ENCODE data around the gene TSTD1. TPM values are rescaled to one million over a fixed set of nuclear protein-coding genes. Genes with fewer than 3 reads are reported as not detected.
A peak's percentile ranks its signal among the peaks of the same experiment; 100 is the strongest.

TSTD1 gene
- total and polyA plus RNA-seq, 10 of the 15 experiments (the other 5 are each of a cell fraction or from before 2014, with no cell fraction given): 33.3 to 145 (median 89.4) TPM

DNA sequence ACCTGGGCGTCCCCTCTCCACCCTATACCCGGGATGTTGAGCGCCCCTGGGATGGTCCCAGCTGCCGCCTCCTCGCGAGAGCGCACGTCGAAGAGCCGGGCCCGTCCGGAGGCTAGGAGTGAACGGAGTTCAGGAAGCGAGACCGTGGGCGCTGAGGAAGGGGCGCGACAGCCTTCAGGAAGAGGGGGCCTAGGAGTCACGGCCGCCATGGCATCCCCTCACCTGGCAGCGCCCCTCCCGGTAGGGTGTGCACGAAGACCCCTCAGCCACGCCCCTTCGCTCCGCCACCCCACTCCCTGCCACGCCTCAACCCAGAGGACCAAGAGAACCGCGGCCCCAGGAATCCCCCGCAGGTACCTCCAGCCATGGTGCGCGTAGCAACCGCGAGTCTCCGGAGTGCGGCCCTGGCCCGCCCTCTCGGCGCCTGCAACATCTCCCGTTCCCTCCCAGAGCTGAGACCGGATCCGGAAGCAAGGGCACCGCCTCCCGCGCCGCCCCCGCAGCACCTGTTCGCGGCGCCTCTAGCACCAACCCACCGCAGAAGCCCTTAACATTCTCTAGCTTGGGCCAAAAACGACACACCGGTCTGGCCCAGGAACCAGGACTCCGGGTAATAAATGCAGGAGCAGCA is at the start of gene TSTD1 (continued):
- TF ChIP-seq EP300 (IDR thresholded peaks at IDR 0.05; ENCODE audit: borderline replicate concordance in 1 of 2, control insufficient read depth in 1 of 2, low read depth in 2 of 2, low read length in 2 of 2): no peak
- no peak for TF ChIP-seq HDAC6 (IDR thresholded peaks at IDR 0.05; ENCODE audit: unreplicated experiment)
- TF ChIP-seq USF2 (IDR thresholded peaks at IDR 0.05; ENCODE audit: borderline replicate concordance, low read depth, low read length): no peak; the same call in 1 of the 2 replicates
- peak; percentile 89; the same call in 1 of the 2 replicates for TF ChIP-seq RB1 (IDR thresholded peaks at IDR 0.05; ENCODE audit: borderline replicate concordance)
- peak; percentile 78; the same call in 1 of the 2 replicates for TF ChIP-seq MTA3 (IDR thresholded peaks at IDR 0.05; ENCODE audit: borderline replicate concordance, low read length)
- TF ChIP-seq, protein P1, sequence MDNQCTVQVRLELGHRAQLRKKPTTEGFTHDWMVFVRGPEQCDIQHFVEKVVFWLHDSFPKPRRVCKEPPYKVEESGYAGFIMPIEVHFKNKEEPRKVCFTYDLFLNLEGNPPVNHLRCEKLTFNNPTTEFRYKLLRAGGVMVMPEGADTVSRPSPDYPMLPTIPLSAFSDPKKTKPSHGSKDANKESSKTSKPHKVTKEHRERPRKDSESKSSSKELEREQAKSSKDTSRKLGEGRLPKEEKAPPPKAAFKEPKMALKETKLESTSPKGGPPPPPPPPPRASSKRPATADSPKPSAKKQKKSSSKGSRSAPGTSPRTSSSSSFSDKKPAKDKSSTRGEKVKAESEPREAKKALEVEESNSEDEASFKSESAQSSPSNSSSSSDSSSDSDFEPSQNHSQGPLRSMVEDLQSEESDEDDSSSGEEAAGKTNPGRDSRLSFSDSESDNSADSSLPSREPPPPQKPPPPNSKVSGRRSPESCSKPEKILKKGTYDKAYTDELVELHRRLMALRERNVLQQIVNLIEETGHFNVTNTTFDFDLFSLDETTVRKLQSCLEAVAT (IDR thresholded peaks at IDR 0.05): no peak
- TF ChIP-seq BRCA1 (IDR thresholded peaks at IDR 0.05; ENCODE audit: low read depth, low read length): 0 out of 2 replicates have a peak, but pooled peaks have one; percentile 11
- TF ChIP-seq ELK1 (IDR thresholded peaks at IDR 0.05; ENCODE audit: low read depth, low read length): peak; percentile 87
- TF ChIP-seq, protein P2, sequence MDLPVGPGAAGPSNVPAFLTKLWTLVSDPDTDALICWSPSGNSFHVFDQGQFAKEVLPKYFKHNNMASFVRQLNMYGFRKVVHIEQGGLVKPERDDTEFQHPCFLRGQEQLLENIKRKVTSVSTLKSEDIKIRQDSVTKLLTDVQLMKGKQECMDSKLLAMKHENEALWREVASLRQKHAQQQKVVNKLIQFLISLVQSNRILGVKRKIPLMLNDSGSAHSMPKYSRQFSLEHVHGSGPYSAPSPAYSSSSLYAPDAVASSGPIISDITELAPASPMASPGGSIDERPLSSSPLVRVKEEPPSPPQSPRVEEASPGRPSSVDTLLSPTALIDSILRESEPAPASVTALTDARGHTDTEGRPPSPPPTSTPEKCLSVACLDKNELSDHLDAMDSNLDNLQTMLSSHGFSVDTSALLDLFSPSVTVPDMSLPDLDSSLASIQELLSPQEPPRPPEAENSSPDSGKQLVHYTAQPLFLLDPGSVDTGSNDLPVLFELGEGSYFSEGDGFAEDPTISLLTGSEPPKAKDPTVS (IDR thresholded peaks at IDR 0.05; ENCODE audit: low read depth, low read length): no peak
- TF ChIP-seq MTA2 (IDR thresholded peaks at IDR 0.05; ENCODE audit: low read depth): no peak
- no peak for TF ChIP-seq ZBTB11 (CRISPR knock-in tag; IDR thresholded peaks at IDR 0.05)
- no peak for TF ChIP-seq ZNF24 (IDR thresholded peaks at IDR 0.05)
- TF ChIP-seq, protein P3, sequence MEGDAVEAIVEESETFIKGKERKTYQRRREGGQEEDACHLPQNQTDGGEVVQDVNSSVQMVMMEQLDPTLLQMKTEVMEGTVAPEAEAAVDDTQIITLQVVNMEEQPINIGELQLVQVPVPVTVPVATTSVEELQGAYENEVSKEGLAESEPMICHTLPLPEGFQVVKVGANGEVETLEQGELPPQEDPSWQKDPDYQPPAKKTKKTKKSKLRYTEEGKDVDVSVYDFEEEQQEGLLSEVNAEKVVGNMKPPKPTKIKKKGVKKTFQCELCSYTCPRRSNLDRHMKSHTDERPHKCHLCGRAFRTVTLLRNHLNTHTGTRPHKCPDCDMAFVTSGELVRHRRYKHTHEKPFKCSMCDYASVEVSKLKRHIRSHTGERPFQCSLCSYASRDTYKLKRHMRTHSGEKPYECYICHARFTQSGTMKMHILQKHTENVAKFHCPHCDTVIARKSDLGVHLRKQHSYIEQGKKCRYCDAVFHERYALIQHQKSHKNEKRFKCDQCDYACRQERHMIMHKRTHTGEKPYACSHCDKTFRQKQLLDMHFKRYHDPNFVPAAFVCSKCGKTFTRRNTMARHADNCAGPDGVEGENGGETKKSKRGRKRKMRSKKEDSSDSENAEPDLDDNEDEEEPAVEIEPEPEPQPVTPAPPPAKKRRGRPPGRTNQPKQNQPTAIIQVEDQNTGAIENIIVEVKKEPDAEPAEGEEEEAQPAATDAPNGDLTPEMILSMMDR (IDR thresholded peaks at IDR 0.05 in 2 of 3, conservative IDR thresholded peaks at IDR 0.05 in 1 of 3; ENCODE audit: control insufficient read depth in 2 of 3, extremely low read depth in 1 of 3, insufficient read depth in 1 of 3, low read depth in 3 of 3, low read length in 3 of 3): no peak
- no peak for TF ChIP-seq SUPT20H (IDR thresholded peaks at IDR 0.05; ENCODE audit: borderline replicate concordance, control insufficient read depth, low read depth, low read length)
- TF ChIP-seq JUND (IDR thresholded peaks at IDR 0.05; ENCODE audit: low read depth, low read length): no peak
- no peak for TF ChIP-seq ATF7 (IDR thresholded peaks at IDR 0.05; ENCODE audit: low read depth)
- TF ChIP-seq MEF2A (IDR thresholded peaks at IDR 0.05; ENCODE audit: insufficient read depth, low read depth, low read length): no peak
- TF ChIP-seq TBL1XR1 (IDR thresholded peaks at IDR 0.05; ENCODE audit: low read depth, low read length): 0 out of 2 replicates have a peak, but pooled peaks have one; percentile 28
